Stimulated activated CD8-positive, alpha-beta memory T cell treated with anti-CD3 and anti-CD28 coated beads, Interleukin-15, amount 100 ng/mL, for 48 hours (primary cell): Measurements from ENCODE around the gene SDK2.

Experiments used
- DNase-seq, 2 donors: peaks; one replicate each; pipeline ENCODE4 v3.0.0-alpha.2; 2020; ENCODE audit warnings: low read depth in 2 of 2

SDK2 gene

GRCh38 chr17:73653810-73654209, 9.6 kb upstream of the SDK2 start:
- DNase-seq, result no peak

- DNase-seq, result no peak
Observed at GRCh38 chr17:73652886-73653480, 8.7 kb upstream of the SDK2 start.

GRCh38 chr17:73650617-73651200, 6.5 kb upstream of the SDK2 start:
- no peak for DNase-seq

GRCh38 chr17:73650140-73650539, 5.9 kb upstream of the SDK2 start:
- no peak for DNase-seq

- no peak for DNase-seq
Observed at GRCh38 chr17:73648974-73649373, 4.7 kb upstream of the SDK2 start.

GRCh38 chr17:73648543-73648820, 4.2 kb upstream of the SDK2 start:
- DNase-seq, result no peak

- DNase-seq, result no peak
Observed at GRCh38 chr17:73647772-73648542, 3.7 kb upstream of the SDK2 start.

GRCh38 chr17:73647301-73647695, 3.1 kb upstream of the SDK2 start:
- no peak for DNase-seq

GRCh38 chr17:73646409-73647300, 2.4 kb upstream of the SDK2 start:
- no peak for DNase-seq

GRCh38 chr17:73645050-73645871, 1.0 kb upstream of the SDK2 start:
- peak in 1 of 2 donors; percentile 35 for DNase-seq

GRCh38 chr17:73643852-73644144, 447 bp downstream of the SDK2 start:
- no peak for DNase-seq

- DNase-seq, result no peak
Observed at GRCh38 chr17:73643001-73643851, 1.0 kb downstream of the SDK2 start.

GRCh38 chr17:73642659-73643000, 1.6 kb downstream of the SDK2 start:
- DNase-seq, result no peak

- no peak for DNase-seq
Observed at GRCh38 chr17:73641826-73642600, 2.2 kb downstream of the SDK2 start.

GRCh38 chr17:73640691-73641090, 3.6 kb downstream of the SDK2 start:
- no peak for DNase-seq

- DNase-seq, result no peak
Observed at GRCh38 chr17:73639932-73640331, 4.3 kb downstream of the SDK2 start.

- DNase-seq, result no peak
Observed at GRCh38 chr17:73639322-73639721, 4.9 kb downstream of the SDK2 start.

GRCh38 chr17:73638556-73638955, 5.7 kb downstream of the SDK2 start:
- no peak for DNase-seq

GRCh38 chr17:73637866-73638265, 6.4 kb downstream of the SDK2 start:
- no peak for DNase-seq
